Erythroblast (primary cell): ENCODE data around the gene PGBD5.

ENCODE experiments used
- GATA1 ChIP-seq: IDR thresholded peaks from 2 replicates; pipeline ENCODE4 v1.6.1; 2011; ENCODE audit warnings: low read depth, mild to moderate bottlenecking, control low read depth, low read length, moderate library complexity
- POLR2A ChIP-seq: IDR thresholded peaks from 2 replicates; pipeline ENCODE4 v1.6.1; 2011; ENCODE audit warnings: mild to moderate bottlenecking, low read length

- no peak for TF ChIP-seq POLR2A
- no peak for TF ChIP-seq GATA1
These were observed 72.1 kb downstream of the PGBD5 start for GRCh38 chr1:230354005-230354404.
